ENCODE measurements around the gene CORO1C.

CORO1C gene

DNA sequence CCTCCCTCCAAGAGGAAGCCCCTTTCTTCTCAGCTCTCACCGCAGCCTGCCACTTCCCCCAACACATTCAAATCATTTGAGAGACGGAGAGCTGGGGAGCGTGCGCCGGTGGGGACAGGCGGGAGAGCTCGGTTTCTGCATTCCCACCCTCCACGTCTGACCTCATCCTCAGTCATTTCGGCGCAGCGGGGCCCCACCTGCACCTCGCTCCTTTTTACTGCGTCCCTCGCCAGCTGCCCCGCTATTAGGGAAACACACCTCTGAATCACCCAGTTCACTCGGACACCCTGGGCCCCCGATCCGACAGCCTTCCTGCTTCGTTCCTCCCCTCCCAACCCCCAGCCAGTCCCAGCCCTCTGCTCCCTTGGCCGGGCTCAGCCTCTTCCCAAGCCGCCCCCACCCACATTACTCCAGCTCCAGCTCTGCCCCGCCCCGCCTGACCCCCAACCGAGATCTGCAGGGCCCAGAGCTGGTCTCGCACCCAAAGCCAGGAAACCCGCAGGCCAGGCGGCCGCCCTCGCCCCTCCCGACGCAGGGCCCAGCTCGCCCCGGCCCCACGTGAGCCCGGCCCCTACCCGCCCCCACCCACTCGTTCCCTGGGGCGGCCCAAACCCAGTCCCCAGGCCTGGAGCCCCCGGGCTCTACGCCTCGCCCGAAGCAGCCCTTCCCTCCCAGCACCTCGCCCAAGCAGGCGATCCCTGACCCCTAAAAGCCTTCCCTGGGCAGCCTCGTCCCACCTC, 783 bp downstream of the CORO1C start:
- Histone ChIP-seq H3K9ac (peak overlapping the region; percentile 98), H3K36me3 (ENCODE audit: control insufficient read depth, insufficient read depth, low read length) (no peaks in the 10 kb centered on the region), H3K4me1 (peaks cover 14% of the 10 kb centered on the region), H3K27ac (peak overlapping the region; percentile 84), H3K27me3 (ENCODE audit: control insufficient read depth, insufficient read depth, low read length) (no peaks in the 10 kb centered on the region), H3K4me3 (ENCODE audit: low read depth, low read length) (peak overlapping the region; percentile 89), H3K4me2 (ENCODE audit: low read length) (peak overlapping the region; percentile 93), H2AFZ (peak overlapping the region; percentile 70), H3K79me2 (peaks cover 43% of the 10 kb centered on the region), H3K9me3 (ENCODE audit: control insufficient read depth, low read length) (no peaks in the 10 kb centered on the region)
- TF ChIP-seq, protein P1, sequence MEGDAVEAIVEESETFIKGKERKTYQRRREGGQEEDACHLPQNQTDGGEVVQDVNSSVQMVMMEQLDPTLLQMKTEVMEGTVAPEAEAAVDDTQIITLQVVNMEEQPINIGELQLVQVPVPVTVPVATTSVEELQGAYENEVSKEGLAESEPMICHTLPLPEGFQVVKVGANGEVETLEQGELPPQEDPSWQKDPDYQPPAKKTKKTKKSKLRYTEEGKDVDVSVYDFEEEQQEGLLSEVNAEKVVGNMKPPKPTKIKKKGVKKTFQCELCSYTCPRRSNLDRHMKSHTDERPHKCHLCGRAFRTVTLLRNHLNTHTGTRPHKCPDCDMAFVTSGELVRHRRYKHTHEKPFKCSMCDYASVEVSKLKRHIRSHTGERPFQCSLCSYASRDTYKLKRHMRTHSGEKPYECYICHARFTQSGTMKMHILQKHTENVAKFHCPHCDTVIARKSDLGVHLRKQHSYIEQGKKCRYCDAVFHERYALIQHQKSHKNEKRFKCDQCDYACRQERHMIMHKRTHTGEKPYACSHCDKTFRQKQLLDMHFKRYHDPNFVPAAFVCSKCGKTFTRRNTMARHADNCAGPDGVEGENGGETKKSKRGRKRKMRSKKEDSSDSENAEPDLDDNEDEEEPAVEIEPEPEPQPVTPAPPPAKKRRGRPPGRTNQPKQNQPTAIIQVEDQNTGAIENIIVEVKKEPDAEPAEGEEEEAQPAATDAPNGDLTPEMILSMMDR (IDR thresholded peaks at IDR 0.05): no peak

DNA sequence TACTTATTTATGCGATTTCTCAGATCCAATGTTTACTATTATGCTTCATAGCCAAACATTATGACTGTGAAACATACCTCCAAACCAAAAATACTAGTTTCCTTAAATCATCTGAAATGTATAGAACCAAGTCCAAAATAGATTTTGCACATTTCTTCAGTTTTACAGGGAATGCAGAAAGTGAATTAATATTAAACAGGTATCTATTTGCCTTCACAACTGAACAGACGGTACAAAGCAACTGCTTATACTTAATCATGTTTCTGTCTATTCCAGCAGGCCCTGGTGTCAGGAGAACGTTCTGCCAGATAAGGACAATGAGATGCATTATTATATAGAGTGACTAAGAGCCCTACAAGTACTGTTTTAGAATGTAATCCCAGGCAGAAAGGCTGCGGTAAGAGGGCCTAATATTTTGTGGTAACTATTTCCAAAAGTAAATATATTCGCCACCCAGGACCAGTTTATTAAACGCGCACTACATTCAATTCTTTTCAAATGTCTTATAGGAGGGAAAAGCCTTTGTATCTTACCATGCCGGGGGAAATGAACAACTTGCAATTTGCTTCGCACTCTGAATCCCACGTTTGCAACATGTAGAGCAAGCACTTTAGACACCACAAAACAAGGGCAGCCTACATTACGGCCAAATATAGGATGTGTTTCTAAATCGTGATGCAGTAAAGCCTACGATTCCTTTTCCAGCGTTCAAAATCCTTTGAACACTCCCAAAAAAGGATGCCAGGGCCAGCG, 1.5 kb downstream of the CORO1C start:
- Histone ChIP-seq H3K4me1 (peaks cover 15% of the 10 kb centered on the region), H3K27ac (peak overlapping the region; percentile 84), H3K79me2 (peaks cover 47% of the 10 kb centered on the region), H3K9me3 (ENCODE audit: control insufficient read depth, low read length) (no peaks in the 10 kb centered on the region), H3K27me3 (ENCODE audit: control insufficient read depth, insufficient read depth, low read length) (no peaks in the 10 kb centered on the region), H3K4me2 (ENCODE audit: low read length) (peak overlapping the region; percentile 93), H2AFZ (peak overlapping the region; percentile 70), H3K9ac (peak overlapping the region; percentile 98), H3K4me3 (ENCODE audit: low read depth, low read length) (peak overlapping the region; percentile 89), H3K36me3 (ENCODE audit: control insufficient read depth, insufficient read depth, low read length) (no peaks in the 10 kb centered on the region)
- TF ChIP-seq, protein P1 (IDR thresholded peaks at IDR 0.05): no peak

DNA sequence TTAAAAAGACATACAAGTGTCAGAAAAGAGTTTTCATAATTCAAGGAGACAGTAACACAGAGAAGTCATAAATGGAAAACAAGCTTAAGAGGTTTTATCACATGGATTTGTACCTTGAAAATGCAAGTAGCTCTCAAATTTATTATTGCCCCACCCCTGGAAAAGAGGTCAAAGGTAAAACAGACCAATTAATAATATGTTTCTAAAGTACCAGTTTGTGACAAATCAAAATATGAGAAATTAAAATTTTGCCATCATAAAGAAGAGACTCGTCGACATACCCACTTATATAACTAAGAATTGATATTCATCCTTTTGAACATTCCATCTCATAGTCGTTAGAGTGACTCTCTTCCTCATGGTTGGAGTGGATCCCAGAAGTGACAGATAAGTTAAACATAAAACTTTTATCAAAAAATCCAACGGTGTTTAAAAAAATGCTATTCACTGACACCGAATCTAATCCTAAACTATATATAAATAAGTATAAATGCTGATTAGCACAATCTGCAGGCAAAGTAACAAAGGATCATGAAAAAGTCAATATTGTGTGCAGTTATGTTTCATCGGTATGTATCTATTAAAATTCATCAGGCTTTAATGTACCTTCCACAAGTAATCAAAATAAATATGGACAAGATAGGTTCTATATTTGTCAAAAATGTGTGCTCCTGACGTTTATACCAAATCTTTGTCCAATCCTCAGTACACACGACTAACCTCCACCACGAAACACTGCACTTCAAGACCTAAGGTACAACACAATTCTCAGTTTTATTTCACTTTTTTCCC, 2.3 kb downstream of the CORO1C start:
- Histone ChIP-seq H3K36me3 (ENCODE audit: control insufficient read depth, insufficient read depth, low read length) (no peaks in the 10 kb centered on the region), H2AFZ (no peak overlapping the region), H3K27me3 (ENCODE audit: control insufficient read depth, insufficient read depth, low read length) (no peaks in the 10 kb centered on the region), H3K4me3 (ENCODE audit: low read depth, low read length) (peak overlapping the region; percentile 89), H3K79me2 (peaks cover 49% of the 10 kb centered on the region), H3K4me1 (peaks cover 20% of the 10 kb centered on the region), H3K27ac (peak overlapping the region; percentile 84), H3K9me3 (ENCODE audit: control insufficient read depth, low read length) (no peaks in the 10 kb centered on the region), H3K9ac (no peak overlapping the region), H3K4me2 (ENCODE audit: low read length) (peak overlapping the region; percentile 93)
- TF ChIP-seq, protein P1 (IDR thresholded peaks at IDR 0.05): no peak

DNA sequence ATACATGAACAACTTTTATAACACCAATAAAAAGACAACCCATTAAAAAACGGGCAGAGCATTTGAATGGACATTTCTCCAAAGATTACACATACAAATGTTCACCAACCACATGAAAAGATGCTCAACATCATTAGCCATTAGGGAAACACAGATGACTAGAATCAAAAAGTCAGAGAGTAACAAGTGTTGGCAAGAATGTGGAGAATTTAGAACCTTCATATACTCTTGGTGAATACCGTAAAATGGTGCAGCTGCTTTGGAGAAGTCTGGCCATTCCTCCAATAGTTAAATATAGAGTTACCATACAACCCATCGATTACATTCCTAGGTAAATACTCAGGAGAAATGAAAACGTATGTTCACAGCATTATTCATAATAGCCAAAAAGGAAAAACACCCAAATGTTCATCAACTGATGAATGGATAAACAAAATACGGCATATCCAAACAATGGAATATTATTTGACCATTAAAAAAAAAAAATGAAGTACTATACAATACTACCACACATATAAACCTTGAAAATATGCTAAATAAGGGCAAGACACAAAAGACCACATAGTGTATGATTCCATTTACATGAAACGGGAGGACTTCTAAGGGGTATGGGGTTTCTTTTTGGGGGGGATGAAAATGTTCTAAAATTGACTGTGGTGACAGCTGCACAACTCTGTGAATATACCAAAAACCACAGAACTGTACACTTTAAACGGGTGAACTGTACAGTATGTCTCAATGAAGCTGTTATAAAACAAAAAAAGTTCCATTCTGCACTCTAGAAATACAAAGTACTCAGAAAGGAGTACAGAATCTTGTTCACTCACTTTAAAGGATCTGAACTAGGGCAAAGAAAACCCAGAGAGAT, 3.2 kb downstream of the CORO1C start:
- no peak overlapping the region for H3K4me2 ChIP-seq (ENCODE audit: low read length)
- H3K79me2 ChIP-seq: peaks cover 53% of the 10 kb centered on the region
- H3K27me3 ChIP-seq (ENCODE audit: control insufficient read depth, insufficient read depth, low read length): no peaks in the 10 kb centered on the region
- no peak overlapping the region for H3K4me3 ChIP-seq (ENCODE audit: low read depth, low read length)
- H3K9me3 ChIP-seq (ENCODE audit: control insufficient read depth, low read length): no peaks in the 10 kb centered on the region
- H3K27ac ChIP-seq: no peak overlapping the region
- peaks cover 24% of the 10 kb centered on the region for H3K4me1 ChIP-seq
- H2AFZ ChIP-seq: no peak overlapping the region
- no peaks in the 10 kb centered on the region for H3K36me3 ChIP-seq (ENCODE audit: control insufficient read depth, insufficient read depth, low read length)
- no peak overlapping the region for H3K9ac ChIP-seq
- TF ChIP-seq, protein P1 (IDR thresholded peaks at IDR 0.05): no peak

All from parathyroid adenoma (tissue), 2 donors.